ENCODE measurements around the gene HOOK2.
A peak's percentile ranks its signal among the peaks of the same experiment; 100 is the strongest.

The HOOK2 gene

DNA sequence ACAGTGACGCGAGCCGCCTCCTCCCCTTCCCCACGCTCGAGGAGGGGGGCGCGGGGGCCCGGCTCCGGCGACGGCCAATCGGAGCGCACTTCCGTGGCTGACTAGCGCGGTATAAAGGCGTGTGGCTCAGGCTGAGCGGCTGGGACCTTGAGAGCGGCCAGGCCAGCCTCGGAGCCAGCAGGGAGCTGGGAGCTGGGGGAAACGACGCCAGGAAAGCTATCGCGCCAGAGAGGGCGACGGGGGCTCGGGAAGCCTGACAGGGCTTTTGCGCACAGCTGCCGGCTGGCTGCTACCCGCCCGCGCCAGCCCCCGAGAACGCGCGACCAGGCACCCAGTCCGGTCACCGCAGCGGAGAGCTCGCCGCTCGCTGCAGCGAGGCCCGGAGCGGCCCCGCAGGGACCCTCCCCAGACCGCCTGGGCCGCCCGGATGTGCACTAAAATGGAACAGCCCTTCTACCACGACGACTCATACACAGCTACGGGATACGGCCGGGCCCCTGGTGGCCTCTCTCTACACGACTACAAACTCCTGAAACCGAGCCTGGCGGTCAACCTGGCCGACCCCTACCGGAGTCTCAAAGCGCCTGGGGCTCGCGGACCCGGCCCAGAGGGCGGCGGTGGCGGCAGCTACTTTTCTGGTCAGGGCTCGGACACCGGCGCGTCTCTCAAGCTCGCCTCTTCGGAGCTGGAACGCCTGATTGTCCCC is 16.1 kb upstream of the HOOK2 start, which contains the start of gene JUNB:
JUNB (plus strand) TSS at position 142 of the 706 bp plus-strand sequence; CDS start at position 428, 286 bp downstream.
- no peak within 1 kb of the TSS for H4K5ac ChIP-seq (ENCODE audit: low read length)
- no CpG with 5 or more reads among the region's 73 CpGs for WGBS (ENCODE audit: extremely low coverage, insufficient coverage, low lambda C conversion rate)
- no peak within 1 kb of the TSS for H4K8ac ChIP-seq (ENCODE audit: low read depth, low read length)
- peak within 1 kb of the TSS; percentile 93 for H3K56ac ChIP-seq (ENCODE audit: low read length)
- peaks cover 1% of the 10 kb centered on the region for H3K79me2 ChIP-seq (ENCODE audit: control insufficient read depth, insufficient read depth, low read length)
- H3K36me3 ChIP-seq (ENCODE audit: control insufficient read depth, insufficient read depth, low read length), result no peaks in the 10 kb centered on the region
- no peak within 1 kb of the TSS for H2BK15ac ChIP-seq (replicated peaks; ENCODE audit: low read depth)
- H2AK5ac ChIP-seq (ENCODE audit: low read length), result no peak within 1 kb of the TSS
- peak within 1 kb of the TSS; percentile 80 for H3K23ac ChIP-seq (ENCODE audit: low read length)
- no peak within 1 kb of the TSS for H3K4ac ChIP-seq (ENCODE audit: low read depth, low read length)
- no peak within 1 kb of the TSS for H2BK120ac ChIP-seq (ENCODE audit: low read depth, low read length)
- peak; percentile 93 for DNase-seq
- peak within 1 kb of the TSS; percentile 86 for H3K9ac ChIP-seq (ENCODE audit: low read length)
- H3K4me2 ChIP-seq (ENCODE audit: low read length), result peak within 1 kb of the TSS; percentile 97
- peaks cover 20% of the 10 kb centered on the region for H3K4me1 ChIP-seq (ENCODE audit: control insufficient read depth, low read depth, low read length)
- no peaks in the 10 kb centered on the region for H3K27me3 ChIP-seq (ENCODE audit: insufficient read depth, low read length, poor library complexity)
- H2BK5ac ChIP-seq (ENCODE audit: low read length), result no peak within 1 kb of the TSS
- peak within 1 kb of the TSS; percentile 69 for H3K27ac ChIP-seq (ENCODE audit: low read depth, low read length)
- H3K4me3 ChIP-seq (ENCODE audit: low read length), result peak within 1 kb of the TSS; percentile 56
- peak within 1 kb of the TSS; percentile 30 for H3K18ac ChIP-seq (ENCODE audit: low read length)
- H3K79me1 ChIP-seq (ENCODE audit: low read length), result peaks cover 2% of the 10 kb centered on the region

DNA sequence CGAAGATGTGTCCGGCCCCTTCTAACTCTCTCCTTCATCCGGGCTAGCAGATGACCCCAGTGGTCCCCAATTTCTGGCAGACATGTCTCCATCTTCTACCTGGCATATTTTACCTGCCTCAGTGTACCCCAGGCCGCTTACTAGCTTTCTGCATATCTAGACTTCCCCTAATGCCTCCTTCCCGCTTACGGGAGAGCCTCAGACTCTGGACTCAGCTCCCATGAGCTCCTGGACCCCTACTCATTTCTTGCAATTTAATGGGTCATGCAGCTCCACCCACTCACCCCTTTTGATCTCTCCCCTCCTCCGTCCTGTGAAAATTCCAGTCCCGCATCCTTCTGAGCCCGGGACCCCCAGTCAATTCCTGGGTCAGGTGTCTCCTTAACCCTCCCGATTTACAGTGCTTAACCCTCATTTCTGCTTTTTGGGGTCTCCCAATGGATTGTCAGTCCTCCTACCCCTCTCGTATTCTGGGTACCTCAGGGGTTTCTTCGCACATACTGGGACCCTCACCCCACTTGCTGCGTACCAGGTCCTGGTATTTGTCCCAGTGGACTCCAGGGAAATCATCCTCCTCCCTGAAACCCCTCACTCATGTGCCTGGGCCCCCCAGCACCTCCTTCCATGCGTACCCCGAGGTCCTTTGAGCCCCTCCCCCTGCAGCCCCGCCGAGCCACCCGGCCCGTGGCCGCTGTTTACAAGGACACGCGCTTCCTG is 15.4 kb upstream of the HOOK2 start:
- Histone ChIP-seq H2BK5ac (ENCODE audit: low read length) (no peak overlapping the region), H3K27me3 (ENCODE audit: insufficient read depth, low read length, poor library complexity) (no peaks in the 10 kb centered on the region), H3K18ac (ENCODE audit: low read length) (no peak overlapping the region), H2BK15ac (replicated peaks; ENCODE audit: low read depth) (no peak overlapping the region), H3K79me1 (ENCODE audit: low read length) (peaks cover 2% of the 10 kb centered on the region), H3K36me3 (ENCODE audit: control insufficient read depth, insufficient read depth, low read length) (no peaks in the 10 kb centered on the region), H2BK120ac (ENCODE audit: low read depth, low read length) (no peak overlapping the region), H3K23ac (ENCODE audit: low read length) (peak overlapping the region; percentile 24), H4K8ac (ENCODE audit: low read depth, low read length) (no peak overlapping the region), H4K5ac (ENCODE audit: low read length) (no peak overlapping the region), H3K56ac (ENCODE audit: low read length) (peak overlapping the region; percentile 84), H3K79me2 (ENCODE audit: control insufficient read depth, insufficient read depth, low read length) (peaks cover 1% of the 10 kb centered on the region), H2AK5ac (ENCODE audit: low read length) (no peak overlapping the region), H3K4me1 (ENCODE audit: control insufficient read depth, low read depth, low read length) (peaks cover 17% of the 10 kb centered on the region), H3K4me3 (ENCODE audit: low read length) (no peak overlapping the region), H3K9ac (ENCODE audit: low read length) (peak overlapping the region; percentile 73), H3K4ac (ENCODE audit: low read depth, low read length) (no peak overlapping the region), H3K27ac (ENCODE audit: low read depth, low read length) (peak overlapping the region; percentile 69), H3K4me2 (ENCODE audit: low read length) (peak overlapping the region; percentile 67)
- WGBS (ENCODE audit: extremely low coverage, insufficient coverage, low lambda C conversion rate), result no CpG with 5 or more reads among the region's 22 CpGs
- no peak for DNase-seq

DNA sequence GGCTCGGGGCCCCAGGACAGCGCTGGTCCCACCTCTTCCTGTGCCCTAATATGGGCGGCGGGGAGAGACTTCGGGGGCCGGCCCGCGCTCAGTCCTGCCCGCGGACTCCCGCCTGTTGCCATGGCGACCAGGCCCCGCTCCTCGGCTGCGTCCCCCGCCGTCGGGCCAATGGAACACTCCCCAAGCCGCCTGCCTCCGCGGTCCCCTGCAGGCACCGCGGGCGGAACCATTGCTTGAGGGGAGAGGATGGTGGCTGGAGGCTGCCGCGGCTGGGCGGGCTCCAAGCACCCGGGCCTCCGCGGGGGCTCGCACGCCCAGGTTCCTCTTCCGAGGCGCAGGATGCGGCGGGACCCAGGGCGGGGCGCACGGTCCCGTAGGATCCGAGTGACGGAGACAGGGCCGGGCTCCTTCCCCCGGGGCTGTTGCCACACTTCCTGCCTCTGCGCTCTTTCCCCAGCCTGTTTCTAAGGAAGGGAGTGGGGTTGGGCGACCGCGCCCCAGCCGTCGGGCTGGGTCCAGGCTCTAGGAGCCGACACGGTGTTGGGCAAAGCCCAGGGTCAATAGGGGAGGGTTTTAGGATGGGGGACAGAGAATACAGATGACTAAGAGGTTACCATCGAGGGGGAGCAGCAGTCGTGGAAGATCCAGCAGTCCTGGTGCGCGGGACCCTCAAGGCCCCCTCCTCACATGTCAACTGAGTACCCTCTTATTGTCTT is 14.7 kb upstream of the HOOK2 start:
- no peak overlapping the region for H4K5ac ChIP-seq (ENCODE audit: low read length)
- peak overlapping the region; percentile 94 for H3K18ac ChIP-seq (ENCODE audit: low read length)
- peak overlapping the region; percentile 64 for H3K4ac ChIP-seq (ENCODE audit: low read depth, low read length)
- peak overlapping the region; percentile 24 for H3K23ac ChIP-seq (ENCODE audit: low read length)
- no peaks in the 10 kb centered on the region for H3K36me3 ChIP-seq (ENCODE audit: control insufficient read depth, insufficient read depth, low read length)
- H2AK5ac ChIP-seq (ENCODE audit: low read length), result no peak overlapping the region
- H3K4me1 ChIP-seq (ENCODE audit: control insufficient read depth, low read depth, low read length), result peaks cover 17% of the 10 kb centered on the region
- peak; percentile 98 for DNase-seq
- no peak overlapping the region for H4K8ac ChIP-seq (ENCODE audit: low read depth, low read length)
- H3K56ac ChIP-seq (ENCODE audit: low read length), result peak overlapping the region; percentile 84
- no peak overlapping the region for H2BK5ac ChIP-seq (ENCODE audit: low read length)
- no peaks in the 10 kb centered on the region for H3K27me3 ChIP-seq (ENCODE audit: insufficient read depth, low read length, poor library complexity)
- WGBS (ENCODE audit: extremely low coverage, insufficient coverage, low lambda C conversion rate), result no CpG with 5 or more reads among the region's 56 CpGs
- H3K4me2 ChIP-seq (ENCODE audit: low read length), result peak overlapping the region; percentile 67
- no peak overlapping the region for H3K4me3 ChIP-seq (ENCODE audit: low read length)
- H3K27ac ChIP-seq (ENCODE audit: low read depth, low read length), result peak overlapping the region; percentile 69
- peaks cover 2% of the 10 kb centered on the region for H3K79me1 ChIP-seq (ENCODE audit: low read length)
- no peak overlapping the region for H2BK120ac ChIP-seq (ENCODE audit: low read depth, low read length)
- peak overlapping the region; percentile 73 for H3K9ac ChIP-seq (ENCODE audit: low read length)
- no peak overlapping the region for H2BK15ac ChIP-seq (replicated peaks; ENCODE audit: low read depth)
- peaks cover 1% of the 10 kb centered on the region for H3K79me2 ChIP-seq (ENCODE audit: control insufficient read depth, insufficient read depth, low read length)

DNA sequence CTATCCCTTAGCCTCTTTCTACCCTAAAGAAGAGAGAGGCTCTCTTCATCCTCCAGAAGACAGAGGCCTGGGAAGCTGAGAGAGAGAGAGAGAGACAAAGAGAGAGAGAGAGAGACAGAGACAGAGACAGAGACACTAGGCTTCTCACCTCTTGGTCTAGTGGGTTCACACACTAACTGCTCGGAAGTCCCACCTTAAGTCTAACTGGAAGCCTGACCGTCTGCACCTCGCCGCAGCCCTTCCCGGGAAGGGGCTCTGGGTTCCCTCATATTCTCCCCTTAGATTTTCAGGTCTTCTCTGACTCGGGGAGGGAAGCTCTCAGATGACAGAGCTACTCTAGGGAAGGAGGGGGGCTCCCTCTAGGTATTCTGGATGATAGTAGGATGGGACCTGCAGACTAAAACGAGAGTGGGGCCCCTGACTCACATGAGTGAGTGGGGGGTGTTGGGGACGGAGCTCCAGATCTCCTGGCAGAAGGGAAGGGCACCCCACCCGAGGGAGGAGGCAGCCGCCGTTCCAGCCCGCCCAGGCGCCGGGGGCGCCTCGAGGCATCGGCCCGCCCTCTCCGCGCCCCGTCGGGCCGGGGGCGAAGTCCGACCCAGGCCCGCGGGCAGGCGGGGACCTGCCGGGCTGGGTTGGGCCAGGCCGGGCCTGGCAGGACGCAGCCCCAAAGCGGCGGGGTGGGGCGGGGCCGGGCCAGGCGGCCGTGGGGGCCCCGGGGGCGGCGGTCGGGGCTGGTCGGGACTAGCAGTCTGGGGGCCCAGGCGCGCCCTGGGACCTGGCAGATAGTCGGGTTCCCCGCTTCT is 13.9 kb upstream of the HOOK2 start:
- no peak overlapping the region for H2BK15ac ChIP-seq (replicated peaks; ENCODE audit: low read depth)
- no CpG with 5 or more reads among the region's 46 CpGs for WGBS (ENCODE audit: extremely low coverage, insufficient coverage, low lambda C conversion rate)
- no peak overlapping the region for H4K8ac ChIP-seq (ENCODE audit: low read depth, low read length)
- peak overlapping the region; percentile 84 for H3K56ac ChIP-seq (ENCODE audit: low read length)
- H3K4ac ChIP-seq (ENCODE audit: low read depth, low read length), result peak overlapping the region; percentile 64
- no peaks in the 10 kb centered on the region for H3K36me3 ChIP-seq (ENCODE audit: control insufficient read depth, insufficient read depth, low read length)
- H3K27ac ChIP-seq (ENCODE audit: low read depth, low read length), result peak overlapping the region; percentile 15
- H4K5ac ChIP-seq (ENCODE audit: low read length), result no peak overlapping the region
- H2BK5ac ChIP-seq (ENCODE audit: low read length), result peak overlapping the region; percentile 5
- no peak overlapping the region for H3K23ac ChIP-seq (ENCODE audit: low read length)
- peak overlapping the region; percentile 37 for H3K4me2 ChIP-seq (ENCODE audit: low read length)
- no peak overlapping the region for H3K4me3 ChIP-seq (ENCODE audit: low read length)
- H3K79me1 ChIP-seq (ENCODE audit: low read length), result peaks cover 2% of the 10 kb centered on the region
- no peak overlapping the region for H2AK5ac ChIP-seq (ENCODE audit: low read length)
- peaks cover 1% of the 10 kb centered on the region for H3K79me2 ChIP-seq (ENCODE audit: control insufficient read depth, insufficient read depth, low read length)
- no peaks in the 10 kb centered on the region for H3K27me3 ChIP-seq (ENCODE audit: insufficient read depth, low read length, poor library complexity)
- peak overlapping the region; percentile 55 for H2BK120ac ChIP-seq (ENCODE audit: low read depth, low read length)
- H3K18ac ChIP-seq (ENCODE audit: low read length), result peak overlapping the region; percentile 94
- peak overlapping the region; percentile 71 for H3K9ac ChIP-seq (ENCODE audit: low read length)
- DNase-seq, result peak; percentile 58
- peaks cover 17% of the 10 kb centered on the region for H3K4me1 ChIP-seq (ENCODE audit: control insufficient read depth, low read depth, low read length)

DNA sequence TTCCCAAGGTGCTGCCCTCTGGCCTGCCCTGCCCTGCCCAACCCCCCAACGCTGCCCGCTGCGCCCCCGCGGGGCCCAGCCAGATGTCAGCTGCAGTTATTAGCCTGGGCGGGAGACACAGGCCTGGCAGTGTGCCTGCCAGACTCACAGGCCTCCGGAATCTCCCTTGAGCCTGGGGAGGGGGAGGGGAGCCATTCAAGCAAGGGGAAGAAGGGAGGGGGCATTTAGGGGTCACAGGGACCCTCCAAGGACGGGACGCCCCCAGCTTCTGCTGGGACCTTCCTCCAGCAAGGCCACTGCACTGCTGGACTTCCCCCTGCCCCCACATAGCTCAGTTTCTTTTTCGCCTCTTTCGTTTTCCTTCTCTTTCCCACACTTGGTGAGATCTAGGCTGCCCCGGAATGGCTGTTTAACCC is 13.3 kb upstream of the HOOK2 start:
- H3K79me1 ChIP-seq (ENCODE audit: low read length), result peaks cover 2% of the 10 kb centered on the region
- peak; percentile 73 for DNase-seq
- H2AK5ac ChIP-seq (ENCODE audit: low read length), result peak overlapping the region; percentile 72
- no peak overlapping the region for H3K4me3 ChIP-seq (ENCODE audit: low read length)
- no peaks in the 10 kb centered on the region for H3K36me3 ChIP-seq (ENCODE audit: control insufficient read depth, insufficient read depth, low read length)
- H3K9ac ChIP-seq (ENCODE audit: low read length), result peak overlapping the region; percentile 71
- peak overlapping the region; percentile 85 for H2BK5ac ChIP-seq (ENCODE audit: low read length)
- H3K4ac ChIP-seq (ENCODE audit: low read depth, low read length), result no peak overlapping the region
- peak overlapping the region; percentile 33 for H3K18ac ChIP-seq (ENCODE audit: low read length)
- no peak overlapping the region for H2BK120ac ChIP-seq (ENCODE audit: low read depth, low read length)
- H4K8ac ChIP-seq (ENCODE audit: low read depth, low read length), result no peak overlapping the region
- no CpG with 5 or more reads among the region's 12 CpGs for WGBS (ENCODE audit: extremely low coverage, insufficient coverage, low lambda C conversion rate)
- peak overlapping the region; percentile 15 for H3K27ac ChIP-seq (ENCODE audit: low read depth, low read length)
- peak overlapping the region; percentile 84 for H3K56ac ChIP-seq (ENCODE audit: low read length)
- H3K79me2 ChIP-seq (ENCODE audit: control insufficient read depth, insufficient read depth, low read length), result peaks cover 1% of the 10 kb centered on the region
- H3K4me1 ChIP-seq (ENCODE audit: control insufficient read depth, low read depth, low read length), result peaks cover 17% of the 10 kb centered on the region
- peak overlapping the region; percentile 37 for H3K4me2 ChIP-seq (ENCODE audit: low read length)
- H3K27me3 ChIP-seq (ENCODE audit: insufficient read depth, low read length, poor library complexity), result no peaks in the 10 kb centered on the region
- no peak overlapping the region for H4K5ac ChIP-seq (ENCODE audit: low read length)
- no peak overlapping the region for H3K23ac ChIP-seq (ENCODE audit: low read length)
- no peak overlapping the region for H2BK15ac ChIP-seq (replicated peaks; ENCODE audit: low read depth)
